Osteocyte (in vitro differentiated cells): Measurements from ENCODE around the gene SCFD2. TPM values are rescaled to one million over a fixed set of nuclear protein-coding genes. Genes with fewer than 3 reads are reported as not detected.

ENCODE experiments used
- DNase-seq: peaks from one replicate; pipeline ENCODE4 v3.0.0; 2021; ENCODE audit warnings: mixed read lengths; ENCODE audit not compliant: unreplicated experiment; ENCODE audit errors: extremely low spot score
- H3K27ac Mint-ChIP-seq: one replicate; pipeline ENCODE4 v1.8.0; 2021; ENCODE audit warnings: mild to moderate bottlenecking, mixed read lengths; ENCODE audit not compliant: unreplicated experiment
- H3K27me3 Mint-ChIP-seq: one replicate; pipeline ENCODE4 v1.8.0; 2021; ENCODE audit warnings: mixed read lengths; ENCODE audit not compliant: unreplicated experiment
- H3K36me3 Mint-ChIP-seq: one replicate; pipeline ENCODE4 v1.8.0; 2021; ENCODE audit warnings: mixed read lengths; ENCODE audit not compliant: unreplicated experiment
- H3K4me1 Mint-ChIP-seq: one replicate; pipeline ENCODE4 v1.8.0; 2021; ENCODE audit warnings: mixed read lengths; ENCODE audit not compliant: unreplicated experiment
- H3K4me3 Mint-ChIP-seq: one replicate; pipeline ENCODE4 v1.8.0; 2021; ENCODE audit warnings: mild to moderate bottlenecking, moderate library complexity, mixed read lengths; ENCODE audit not compliant: unreplicated experiment
- H3K9me3 Mint-ChIP-seq: one replicate; pipeline ENCODE4 v1.8.0; 2021; ENCODE audit warnings: mixed read lengths; ENCODE audit not compliant: unreplicated experiment
- CTCF ChIP-seq: fragments of 200-600 bp; sonication (generic); IDR thresholded peaks from 2 replicates; pipeline ENCODE4 v1.5.0; 2021; ENCODE audit warnings: antibody characterized with exemption, mild to moderate bottlenecking, moderate library complexity
- total RNA-seq: library from RNA; stranded (reverse); gene quantifications from 2 replicates; pipeline ENCODE4 v1.2.1, GENCODE V29; 2021

SCFD2 gene
- total RNA-seq, 1 donor from 2014 or later = 14.0 TPM

GRCh38 chr4:53131562-53131925 lies 234.3 kb downstream of the SCFD2 start:
- Mint-ChIP-seq H3K9me3 (no peaks in the 10 kb centered on the region), H3K4me3 (no peak overlapping the region), H3K27me3 (no peaks in the 10 kb centered on the region), H3K27ac (no peak overlapping the region), H3K36me3 (no peaks in the 10 kb centered on the region), H3K4me1 (peaks cover 5% of the 10 kb centered on the region)
- no peak for TF ChIP-seq CTCF
- no peak for DNase-seq

- TF ChIP-seq CTCF = no peak
- Mint-ChIP-seq H3K4me3 (no peak overlapping the region), H3K36me3 (no peaks in the 10 kb centered on the region), H3K9me3 (no peaks in the 10 kb centered on the region), H3K27me3 (no peaks in the 10 kb centered on the region), H3K4me1 (peaks cover 5% of the 10 kb centered on the region), H3K27ac (no peak overlapping the region)
- no peak for DNase-seq
Measured at GRCh38 chr4:53130896-53131561, 234.8 kb downstream of the SCFD2 start.

- Mint-ChIP-seq H3K27ac (no peak overlapping the region), H3K4me3 (no peak overlapping the region), H3K4me1 (peaks cover 5% of the 10 kb centered on the region), H3K27me3 (no peaks in the 10 kb centered on the region), H3K36me3 (no peaks in the 10 kb centered on the region), H3K9me3 (no peaks in the 10 kb centered on the region)
- TF ChIP-seq CTCF = no peak
- DNase-seq = no peak
Measured at GRCh38 chr4:53128706-53129357, 237.0 kb downstream of the SCFD2 start.

GRCh38 chr4:53128231-53128630 lies 237.6 kb downstream of the SCFD2 start:
- Mint-ChIP-seq H3K27me3 (no peaks in the 10 kb centered on the region), H3K9me3 (no peaks in the 10 kb centered on the region), H3K36me3 (no peaks in the 10 kb centered on the region), H3K4me1 (peaks cover 5% of the 10 kb centered on the region), H3K4me3 (no peak overlapping the region), H3K27ac (no peak overlapping the region)
- no peak for DNase-seq
- TF ChIP-seq CTCF = no peak

GRCh38 chr4:53127365-53127764 lies 238.5 kb downstream of the SCFD2 start:
- no peak overlapping the region for H3K27ac Mint-ChIP-seq
- no peaks in the 10 kb centered on the region for H3K27me3 Mint-ChIP-seq
- no peaks in the 10 kb centered on the region for H3K9me3 Mint-ChIP-seq
- no peak overlapping the region for H3K4me3 Mint-ChIP-seq
- TF ChIP-seq CTCF = no peak
- no peaks in the 10 kb centered on the region for H3K36me3 Mint-ChIP-seq
- H3K4me1 Mint-ChIP-seq = peaks cover 4% of the 10 kb centered on the region
- DNase-seq = no peak
